ENCODE measurements around the gene SPACA9.

The SPACA9 gene

GRCh38 chr9:132927704-132928103 lies 49.0 kb downstream of the SPACA9 start:
- Histone ChIP-seq H3K9me3 (ENCODE audit: control insufficient read depth, low read depth, low read length) (no peaks in the 10 kb centered on the region), H3K4me1 (ENCODE audit: control insufficient read depth, low read depth, low read length) (no peaks in the 10 kb centered on the region), H3K9ac (ENCODE audit: low read length) (no peak overlapping the region), H3K36me3 (ENCODE audit: control insufficient read depth, low read depth, low read length) (peaks cover 45% of the 10 kb centered on the region), H3K4me3 (ENCODE audit: low read length) (no peak overlapping the region), H3K27ac (ENCODE audit: low read length) (no peak overlapping the region), H3K27me3 (ENCODE audit: control insufficient read depth, insufficient read depth, low read length) (no peaks in the 10 kb centered on the region)

- H3K9me3 ChIP-seq (ENCODE audit: control insufficient read depth, low read depth, low read length) = no peaks in the 10 kb centered on the region
- no peaks in the 10 kb centered on the region for H3K4me1 ChIP-seq (ENCODE audit: control insufficient read depth, low read depth, low read length)
- no peak overlapping the region for H3K9ac ChIP-seq (ENCODE audit: low read length)
- no peak overlapping the region for H3K4me3 ChIP-seq (ENCODE audit: low read length)
- no peak overlapping the region for H3K27ac ChIP-seq (ENCODE audit: low read length)
- peaks cover 19% of the 10 kb centered on the region for H3K36me3 ChIP-seq (ENCODE audit: control insufficient read depth, low read depth, low read length)
- no peaks in the 10 kb centered on the region for H3K27me3 ChIP-seq (ENCODE audit: control insufficient read depth, insufficient read depth, low read length)
Observed at GRCh38 chr9:132931178-132931735, 52.6 kb downstream of the SPACA9 start.

- H3K9ac ChIP-seq (ENCODE audit: low read length) = no peak overlapping the region
- no peaks in the 10 kb centered on the region for H3K27me3 ChIP-seq (ENCODE audit: control insufficient read depth, insufficient read depth, low read length)
- H3K4me3 ChIP-seq (ENCODE audit: low read length) = no peak overlapping the region
- no peak overlapping the region for H3K27ac ChIP-seq (ENCODE audit: low read length)
- H3K9me3 ChIP-seq (ENCODE audit: control insufficient read depth, low read depth, low read length) = no peaks in the 10 kb centered on the region
- H3K36me3 ChIP-seq (ENCODE audit: control insufficient read depth, low read depth, low read length) = no peaks in the 10 kb centered on the region
- H3K4me1 ChIP-seq (ENCODE audit: control insufficient read depth, low read depth, low read length) = peaks cover 5% of the 10 kb centered on the region
Observed at GRCh38 chr9:132935026-132935425, 56.3 kb downstream of the SPACA9 start.

DNA sequence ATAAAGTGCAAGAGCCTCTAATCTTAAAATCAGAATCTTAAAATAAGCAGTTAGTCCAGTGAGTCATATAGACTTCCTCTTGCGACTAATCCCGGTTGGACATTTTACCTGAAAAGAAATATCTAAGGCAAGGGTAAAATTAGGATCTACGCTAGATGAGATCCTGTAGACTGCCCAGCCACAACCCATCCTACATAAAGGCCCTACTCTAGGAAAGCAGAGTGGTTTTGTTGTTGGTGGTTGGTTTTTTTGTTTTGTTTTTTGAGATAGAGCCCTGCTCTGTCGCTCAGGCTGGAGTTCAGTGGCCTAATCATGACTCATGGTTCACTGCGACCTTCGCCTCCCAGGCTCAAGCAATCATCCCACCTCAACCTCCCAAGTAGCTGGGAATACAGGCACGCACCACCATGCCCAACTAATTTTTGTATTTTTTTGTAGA lies 58.8 kb downstream of the SPACA9 start:
- H3K27ac ChIP-seq (ENCODE audit: low read length) = no peak overlapping the region
- no peaks in the 10 kb centered on the region for H3K27me3 ChIP-seq (ENCODE audit: control insufficient read depth, insufficient read depth, low read length)
- no peaks in the 10 kb centered on the region for H3K9me3 ChIP-seq (ENCODE audit: control insufficient read depth, low read depth, low read length)
- no peaks in the 10 kb centered on the region for H3K36me3 ChIP-seq (ENCODE audit: control insufficient read depth, low read depth, low read length)
- H3K9ac ChIP-seq (ENCODE audit: low read length) = no peak overlapping the region
- peaks cover 5% of the 10 kb centered on the region for H3K4me1 ChIP-seq (ENCODE audit: control insufficient read depth, low read depth, low read length)
- H3K4me3 ChIP-seq (ENCODE audit: low read length) = no peak overlapping the region

DNA sequence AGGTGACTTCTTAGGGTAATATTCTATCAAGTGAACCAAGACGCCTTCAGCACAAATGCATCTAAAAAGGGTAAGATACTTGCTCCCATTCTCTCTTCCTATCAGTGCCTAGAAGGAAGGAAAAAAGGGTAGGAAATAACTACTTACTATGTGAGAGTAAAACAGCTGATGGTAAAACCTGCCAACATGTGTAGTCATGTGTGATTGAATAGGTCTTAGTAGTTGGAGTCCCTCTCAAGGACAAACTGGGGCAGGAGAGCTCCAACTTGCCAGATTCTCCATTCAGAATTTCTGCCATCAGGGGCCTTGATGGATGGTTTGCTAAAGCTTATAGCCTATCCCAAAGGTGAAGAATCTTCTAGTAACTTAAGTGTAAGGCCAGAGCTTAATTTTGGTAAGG lies 60.5 kb downstream of the SPACA9 start:
- no peaks in the 10 kb centered on the region for H3K9me3 ChIP-seq (ENCODE audit: control insufficient read depth, low read depth, low read length)
- H3K4me3 ChIP-seq (ENCODE audit: low read length) = no peak overlapping the region
- no peaks in the 10 kb centered on the region for H3K36me3 ChIP-seq (ENCODE audit: control insufficient read depth, low read depth, low read length)
- H3K4me1 ChIP-seq (ENCODE audit: control insufficient read depth, low read depth, low read length) = peaks cover 11% of the 10 kb centered on the region
- no peaks in the 10 kb centered on the region for H3K27me3 ChIP-seq (ENCODE audit: control insufficient read depth, insufficient read depth, low read length)
- no peak overlapping the region for H3K9ac ChIP-seq (ENCODE audit: low read length)
- no peak overlapping the region for H3K27ac ChIP-seq (ENCODE audit: low read length)
